Keratinocyte (primary cell): Measurements from ENCODE around the gene CCR9. TPM values are rescaled to one million over a fixed set of nuclear protein-coding genes. Genes with fewer than 3 reads are reported as not detected.

Experiments
- DNase-seq: peaks from one replicate; pipeline ENCODE4 v3.0.0-alpha.2; 2011; ENCODE audit warnings: low read depth, missing footprints, low spot score
- FAIRE-seq: peaks from 2 replicates; lab custom pipeline; 2011; peaks lifted over from hg19 to GRCh38; lab: Jason Lieb, UNC
- H2AFZ ChIP-seq: 2 replicates; pipeline ENCODE4 v1.6.0; 2012; ENCODE audit warnings: low read length, control low read depth, inconsistent platforms; ENCODE audit not compliant: control insufficient read depth
- H3K27ac ChIP-seq: 2 replicates; pipeline ENCODE4 v1.5.1; 2011; ENCODE audit warnings: low read length; ENCODE audit not compliant: control insufficient read depth, insufficient read depth
- H3K27me3 ChIP-seq: 3 replicates; pipeline ENCODE4 v1.6.0; 2011; ENCODE audit warnings: low read length; ENCODE audit not compliant: control insufficient read depth, insufficient read depth; ENCODE audit errors: extremely low read depth
- H3K36me3 ChIP-seq, 2 experiments: 2 replicates in 1 of 2; 3 replicates in 1 of 2; pipeline ENCODE4 v1.5.1; 2011; ENCODE audit warnings: low read length in 2 of 2, mild to moderate bottlenecking in 1 of 2; ENCODE audit not compliant: control insufficient read depth in 2 of 2, insufficient read depth in 2 of 2; ENCODE audit errors: extremely low read depth in 1 of 2
- H3K4me1 ChIP-seq: 3 replicates; pipeline ENCODE4 v1.5.1; 2011; ENCODE audit warnings: low read length; ENCODE audit not compliant: control insufficient read depth, insufficient read depth; ENCODE audit errors: extremely low read depth
- H3K4me2 ChIP-seq: 3 replicates; pipeline ENCODE4 v1.6.0; 2011; ENCODE audit warnings: low read depth, low read length; ENCODE audit not compliant: control insufficient read depth, insufficient read depth; ENCODE audit errors: extremely low read depth
- H3K4me3 ChIP-seq, 3 experiments: fragments of 200-600 bp in 1 of 3; sonication (generic) in 1 of 3; 2 replicates in 2 of 3; 3 replicates in 1 of 3; pipeline ENCODE4 v1.5.1; 2011 to 2016; ENCODE audit warnings: low read length in 3 of 3, mild to moderate bottlenecking in 3 of 3, control low read depth in 2 of 3, inconsistent platforms in 1 of 3, low read depth in 1 of 3, mixed read lengths in 1 of 3, mixed run types in 1 of 3, moderate library complexity in 1 of 3; ENCODE audit not compliant: control insufficient read depth in 2 of 3, insufficient read depth in 2 of 3; ENCODE audit errors: extremely low read depth in 1 of 3
- H3K79me2 ChIP-seq: 2 replicates; pipeline ENCODE4 v1.6.0; 2012; ENCODE audit warnings: low read length; ENCODE audit not compliant: control insufficient read depth, insufficient read depth
- H3K9ac ChIP-seq: 3 replicates; pipeline ENCODE4 v1.6.0; 2011; ENCODE audit warnings: low read length; ENCODE audit not compliant: control insufficient read depth, insufficient read depth; ENCODE audit errors: extremely low read depth
- H3K9me1 ChIP-seq: 3 replicates; pipeline ENCODE4 v1.6.0; 2011; ENCODE audit warnings: low read length; ENCODE audit not compliant: control insufficient read depth, insufficient read depth; ENCODE audit errors: extremely low read depth
- H3K9me3 ChIP-seq: 2 replicates; pipeline ENCODE4 v1.5.1; 2012; ENCODE audit warnings: low read depth, low read length; ENCODE audit not compliant: control insufficient read depth
- H4K20me1 ChIP-seq: 3 replicates; pipeline ENCODE4 v1.6.0; 2011; ENCODE audit warnings: low read length; ENCODE audit not compliant: control insufficient read depth, insufficient read depth; ENCODE audit errors: extremely low read depth
- EZH2 ChIP-seq: IDR thresholded peaks from one replicate; pipeline ENCODE4 v1.6.1; 2012; ENCODE audit warnings: inconsistent platforms, mild to moderate bottlenecking, low read length, moderate library complexity
- dilution Hi-C: fragments of 300-500 bp; cut with MboI; formaldehyde crosslinking; loops from one replicate; pipeline ENCODE4 v1.7.0; 2020; ENCODE audit warnings: low sequenced_read_pairs; ENCODE audit not compliant: extremely low pct_ligation_motif_present
- polyA plus RNA-seq, 5 experiments: library from polyadenylated mRNA; depleted of rRNA in 3 of 5; stranded (reverse) in 3 of 5; stranded (forward) in 1 of 5; unstranded in 1 of 5; fragments of >200 nt; gene quantifications; 1 replicate in 1 of 5; 2 replicates in 3 of 5; 3 replicates in 1 of 5; pipeline versions ENCODE4 v1.2.1 to v1.2.3, GENCODE V29; 2011 to 2012; ENCODE audit warnings: missing spikeins in 2 of 5, low read depth in 1 of 5, low replicate concordance in 1 of 5
- TF ChIP-seq, protein P1 (sequence below), 3 experiments: IDR thresholded peaks in 1 of 3; conservative IDR thresholded peaks in 1 of 3; optimal IDR thresholded peaks in 1 of 3; 2 replicates in 2 of 3; 3 replicates in 1 of 3; pipeline versions ENCODE3 to v1.5.1; 2011; ENCODE audit warnings: low read length in 3 of 3, mild to moderate bottlenecking in 3 of 3, moderate library complexity in 2 of 3, control low read depth in 1 of 3, inconsistent platforms in 1 of 3; ENCODE audit not compliant: insufficient read depth in 2 of 3; ENCODE audit errors: extremely low read depth in 1 of 3

CCR9 gene
- polyA plus RNA-seq, 1 donor (not counting 4 experiments of a cell fraction or from before 2014, with no cell fraction given), result not detected

- Histone ChIP-seq H3K4me3 (no peak overlapping the region), H4K20me1 (no peaks in the 10 kb centered on the region), H3K27ac (no peak overlapping the region), H2AFZ (no peak overlapping the region), H3K4me1 (no peaks in the 10 kb centered on the region), H3K9ac (no peak overlapping the region), H3K79me2 (no peaks in the 10 kb centered on the region), H3K9me3 (no peaks in the 10 kb centered on the region), H3K36me3 (peaks cover 6 to 29% of the 10 kb centered on the region in 2 experiments), H3K9me1 (no peaks in the 10 kb centered on the region), H3K27me3 (no peaks in the 10 kb centered on the region), H3K4me2 (no peak overlapping the region)
- dilution Hi-C loops, result no loop called here
- DNase-seq (no peak), FAIRE-seq (no peak)
- TF ChIP-seq EZH2, result no peak
- TF ChIP-seq, protein P1, sequence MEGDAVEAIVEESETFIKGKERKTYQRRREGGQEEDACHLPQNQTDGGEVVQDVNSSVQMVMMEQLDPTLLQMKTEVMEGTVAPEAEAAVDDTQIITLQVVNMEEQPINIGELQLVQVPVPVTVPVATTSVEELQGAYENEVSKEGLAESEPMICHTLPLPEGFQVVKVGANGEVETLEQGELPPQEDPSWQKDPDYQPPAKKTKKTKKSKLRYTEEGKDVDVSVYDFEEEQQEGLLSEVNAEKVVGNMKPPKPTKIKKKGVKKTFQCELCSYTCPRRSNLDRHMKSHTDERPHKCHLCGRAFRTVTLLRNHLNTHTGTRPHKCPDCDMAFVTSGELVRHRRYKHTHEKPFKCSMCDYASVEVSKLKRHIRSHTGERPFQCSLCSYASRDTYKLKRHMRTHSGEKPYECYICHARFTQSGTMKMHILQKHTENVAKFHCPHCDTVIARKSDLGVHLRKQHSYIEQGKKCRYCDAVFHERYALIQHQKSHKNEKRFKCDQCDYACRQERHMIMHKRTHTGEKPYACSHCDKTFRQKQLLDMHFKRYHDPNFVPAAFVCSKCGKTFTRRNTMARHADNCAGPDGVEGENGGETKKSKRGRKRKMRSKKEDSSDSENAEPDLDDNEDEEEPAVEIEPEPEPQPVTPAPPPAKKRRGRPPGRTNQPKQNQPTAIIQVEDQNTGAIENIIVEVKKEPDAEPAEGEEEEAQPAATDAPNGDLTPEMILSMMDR (optimal IDR thresholded peaks at IDR 0.05 in 1 of 3, IDR thresholded peaks at IDR 0.05 in 1 of 3, conservative IDR thresholded peaks at IDR 0.05 in 1 of 3; ENCODE audit: extremely low read depth in 1 of 3, insufficient read depth in 2 of 3, low read length in 3 of 3), result no peak
Observed at GRCh38 chr3:45947361-45947760, 61.0 kb downstream of the CCR9 start.

GRCh38 chr3:45948311-45948781, 62.0 kb downstream of the CCR9 start:
- no peaks in the 10 kb centered on the region for H3K79me2 ChIP-seq
- H3K9ac ChIP-seq, result no peak overlapping the region
- no peaks in the 10 kb centered on the region for H3K27me3 ChIP-seq
- H3K36me3 ChIP-seq, result peaks cover 8 to 37% of the 10 kb centered on the region in 2 experiments
- H3K4me3 ChIP-seq, result no peak overlapping the region
- DNase-seq (no peak), FAIRE-seq (no peak)
- no peaks in the 10 kb centered on the region for H3K9me3 ChIP-seq
- H2AFZ ChIP-seq, result no peak overlapping the region
- dilution Hi-C loops, result no loop called here
- no peaks in the 10 kb centered on the region for H3K9me1 ChIP-seq
- H4K20me1 ChIP-seq, result no peaks in the 10 kb centered on the region
- no peak overlapping the region for H3K27ac ChIP-seq
- no peaks in the 10 kb centered on the region for H3K4me1 ChIP-seq
- no peak overlapping the region for H3K4me2 ChIP-seq
- TF ChIP-seq, protein P1 (optimal IDR thresholded peaks at IDR 0.05 in 1 of 3, IDR thresholded peaks at IDR 0.05 in 1 of 3, conservative IDR thresholded peaks at IDR 0.05 in 1 of 3; ENCODE audit: extremely low read depth in 1 of 3, insufficient read depth in 2 of 3, low read length in 3 of 3), result no peak
- TF ChIP-seq EZH2, result no peak
